Glutamatergic neuron (in vitro differentiated cells): Measurements from ENCODE around the gene CAMTA1. TPM values are rescaled to one million over a fixed set of nuclear protein-coding genes. Genes with fewer than 3 reads are reported as not detected.

Source experiments
- DNase-seq: peaks from one replicate; pipeline ENCODE4 v3.0.0; 2022
- H3K27ac Mint-ChIP-seq: one replicate; pipeline ENCODE4 v1.8.0; 2020; ENCODE audit warnings: mild to moderate bottlenecking, mixed read lengths, inconsistent platforms; ENCODE audit not compliant: unreplicated experiment
- H3K27me3 Mint-ChIP-seq: one replicate; pipeline ENCODE4 v1.8.0; 2020; ENCODE audit warnings: mild to moderate bottlenecking, moderate library complexity, mixed read lengths, inconsistent platforms; ENCODE audit not compliant: unreplicated experiment
- H3K36me3 Mint-ChIP-seq: one replicate; pipeline ENCODE4 v1.8.0; 2020; ENCODE audit warnings: mild to moderate bottlenecking, mixed read lengths, inconsistent platforms; ENCODE audit not compliant: unreplicated experiment
- H3K4me1 Mint-ChIP-seq: one replicate; pipeline ENCODE4 v1.8.0; 2020; ENCODE audit warnings: mild to moderate bottlenecking, low read depth, mixed read lengths, inconsistent platforms; ENCODE audit not compliant: unreplicated experiment
- H3K4me3 Mint-ChIP-seq: one replicate; pipeline ENCODE4 v1.8.0; 2020; ENCODE audit warnings: mild to moderate bottlenecking, mixed read lengths, inconsistent platforms; ENCODE audit not compliant: unreplicated experiment
- H3K9me3 Mint-ChIP-seq: one replicate; pipeline ENCODE4 v1.8.0; 2020; ENCODE audit warnings: mild to moderate bottlenecking, moderate library complexity, mixed read lengths, inconsistent platforms; ENCODE audit not compliant: unreplicated experiment
- CTCF ChIP-seq: fragments of 200-600 bp; sonication (generic); IDR thresholded peaks from one replicate; pipeline ENCODE4 v1.5.0; 2021; ENCODE audit not compliant: partially characterized antibody, unreplicated experiment
- total RNA-seq: library from RNA; stranded (reverse); fragmentation: NEBNext Ultra II Directional; extraction: Animal tissue kit (Norgen Biotek cat#: 25700); gene quantifications from one replicate; pipeline ENCODE4 v1.2.1, GENCODE V29; 2021; ENCODE audit not compliant: unreplicated experiment

CAMTA1 gene
- total RNA-seq, 1 donor from 2014 or later = 77.2 TPM

- Mint-ChIP-seq H3K4me1 (no peaks in the 10 kb centered on the region), H3K4me3 (no peak overlapping the region), H3K9me3 (peaks cover 4% of the 10 kb centered on the region), H3K27ac (no peak overlapping the region), H3K36me3 (peaks cover 4% of the 10 kb centered on the region), H3K27me3 (peaks cover 2% of the 10 kb centered on the region)
- no peak for TF ChIP-seq CTCF
- DNase-seq = no peak
Measured at GRCh38 chr1:7444363-7444762, 659.1 kb downstream of the CAMTA1 start.

- DNase-seq = no peak
- peaks cover 1% of the 10 kb centered on the region for H3K9me3 Mint-ChIP-seq
- peaks cover 4% of the 10 kb centered on the region for H3K36me3 Mint-ChIP-seq
- TF ChIP-seq CTCF = no peak
- H3K4me3 Mint-ChIP-seq = no peak overlapping the region
- peaks cover 6% of the 10 kb centered on the region for H3K4me1 Mint-ChIP-seq
- no peak overlapping the region for H3K27ac Mint-ChIP-seq
- H3K27me3 Mint-ChIP-seq = peaks cover 2% of the 10 kb centered on the region
Measured at GRCh38 chr1:7447093-7447492, 661.8 kb downstream of the CAMTA1 start.

- peaks cover 1% of the 10 kb centered on the region for H3K9me3 Mint-ChIP-seq
- no peak overlapping the region for H3K4me3 Mint-ChIP-seq
- no peak for DNase-seq
- H3K27me3 Mint-ChIP-seq = peaks cover 2% of the 10 kb centered on the region
- TF ChIP-seq CTCF = no peak
- H3K27ac Mint-ChIP-seq = no peak overlapping the region
- H3K4me1 Mint-ChIP-seq = peaks cover 12% of the 10 kb centered on the region
- H3K36me3 Mint-ChIP-seq = peaks cover 4% of the 10 kb centered on the region
Measured at GRCh38 chr1:7447736-7448135, 662.5 kb downstream of the CAMTA1 start.

GRCh38 chr1:7448986-7449385, 663.7 kb downstream of the CAMTA1 start:
- H3K9me3 Mint-ChIP-seq = peaks cover 1% of the 10 kb centered on the region

GRCh38 chr1:7449750-7450149, 664.5 kb downstream of the CAMTA1 start:
- H3K27me3 Mint-ChIP-seq = peaks cover 2% of the 10 kb centered on the region
- H3K27ac Mint-ChIP-seq = no peak overlapping the region
- peaks cover 23% of the 10 kb centered on the region for H3K4me1 Mint-ChIP-seq
- no peak for TF ChIP-seq CTCF
- peaks cover 1% of the 10 kb centered on the region for H3K9me3 Mint-ChIP-seq
- H3K36me3 Mint-ChIP-seq = no peaks in the 10 kb centered on the region
- no peak overlapping the region for H3K4me3 Mint-ChIP-seq
- no peak for DNase-seq

More at GRCh38 chr1:7448986-7449385, 663.7 kb downstream of the CAMTA1 start:
- no peak for TF ChIP-seq CTCF
- no peak overlapping the region for H3K4me3 Mint-ChIP-seq
- H3K4me1 Mint-ChIP-seq = peaks cover 17% of the 10 kb centered on the region
- H3K36me3 Mint-ChIP-seq = no peaks in the 10 kb centered on the region
- no peak for DNase-seq
- H3K27ac Mint-ChIP-seq = no peak overlapping the region
- peaks cover 2% of the 10 kb centered on the region for H3K27me3 Mint-ChIP-seq
